Measurements from ENCODE around the gene WNT11. TPM values are rescaled to one million over a fixed set of nuclear protein-coding genes. Genes with fewer than 3 reads are reported as not detected.

Gene WNT11
- total RNA-seq, 1 donor, result 0.36 TPM

DNA sequence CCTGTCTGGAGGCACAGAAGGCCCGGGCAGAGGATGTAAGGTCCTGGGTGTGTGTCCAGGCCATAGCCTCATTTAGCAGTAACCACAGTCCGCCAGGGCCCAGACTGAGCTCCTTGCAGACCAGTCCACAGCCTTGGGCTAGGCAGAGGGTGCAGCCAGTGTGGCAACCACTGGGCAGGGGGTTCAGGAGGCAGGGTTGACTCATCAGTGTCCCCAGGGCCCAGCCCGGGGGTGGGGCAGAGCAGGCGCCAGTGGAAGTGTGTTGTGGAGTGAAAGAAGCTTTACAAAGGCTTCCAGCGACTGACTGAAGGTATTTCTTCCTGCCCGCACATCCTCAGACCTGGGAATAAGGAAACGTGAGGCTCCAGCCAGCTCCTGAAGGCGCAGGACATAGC is 27.7 kb upstream of the WNT11 start:
- Histone ChIP-seq H2AFZ (ENCODE audit: low read length) (peak overlapping the region; percentile 92), H3K27ac (ENCODE audit: low read depth, low read length) (peak overlapping the region; percentile 89), H3K9me3 (ENCODE audit: low read depth, low read length) (no peaks in the 10 kb centered on the region), H3K4me1 (ENCODE audit: insufficient read depth, low read length) (peaks cover 11% of the 10 kb centered on the region), H4K20me1 (ENCODE audit: insufficient read depth, low read length) (no peaks in the 10 kb centered on the region), H3K79me2 (ENCODE audit: insufficient read depth, low read length) (no peaks in the 10 kb centered on the region), H3K27me3 (ENCODE audit: insufficient read depth, low read length) (peaks cover 5% of the 10 kb centered on the region), H3K4me3 (ENCODE audit: insufficient read depth, low read length) (peak overlapping the region; percentile 99), H3K36me3 (ENCODE audit: insufficient read depth, low read length) (no peaks in the 10 kb centered on the region), H3K4me2 (ENCODE audit: insufficient read depth, low read length) (peak overlapping the region; percentile 96)
- peak; percentile 89 for DNase-seq (ENCODE audit: insufficient read length, low spot score, missing footprints)
- TF ChIP-seq, protein P1, sequence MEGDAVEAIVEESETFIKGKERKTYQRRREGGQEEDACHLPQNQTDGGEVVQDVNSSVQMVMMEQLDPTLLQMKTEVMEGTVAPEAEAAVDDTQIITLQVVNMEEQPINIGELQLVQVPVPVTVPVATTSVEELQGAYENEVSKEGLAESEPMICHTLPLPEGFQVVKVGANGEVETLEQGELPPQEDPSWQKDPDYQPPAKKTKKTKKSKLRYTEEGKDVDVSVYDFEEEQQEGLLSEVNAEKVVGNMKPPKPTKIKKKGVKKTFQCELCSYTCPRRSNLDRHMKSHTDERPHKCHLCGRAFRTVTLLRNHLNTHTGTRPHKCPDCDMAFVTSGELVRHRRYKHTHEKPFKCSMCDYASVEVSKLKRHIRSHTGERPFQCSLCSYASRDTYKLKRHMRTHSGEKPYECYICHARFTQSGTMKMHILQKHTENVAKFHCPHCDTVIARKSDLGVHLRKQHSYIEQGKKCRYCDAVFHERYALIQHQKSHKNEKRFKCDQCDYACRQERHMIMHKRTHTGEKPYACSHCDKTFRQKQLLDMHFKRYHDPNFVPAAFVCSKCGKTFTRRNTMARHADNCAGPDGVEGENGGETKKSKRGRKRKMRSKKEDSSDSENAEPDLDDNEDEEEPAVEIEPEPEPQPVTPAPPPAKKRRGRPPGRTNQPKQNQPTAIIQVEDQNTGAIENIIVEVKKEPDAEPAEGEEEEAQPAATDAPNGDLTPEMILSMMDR (IDR thresholded peaks at IDR 0.05; ENCODE audit: extremely low read depth, low read depth, low read length), result no peak

DNA sequence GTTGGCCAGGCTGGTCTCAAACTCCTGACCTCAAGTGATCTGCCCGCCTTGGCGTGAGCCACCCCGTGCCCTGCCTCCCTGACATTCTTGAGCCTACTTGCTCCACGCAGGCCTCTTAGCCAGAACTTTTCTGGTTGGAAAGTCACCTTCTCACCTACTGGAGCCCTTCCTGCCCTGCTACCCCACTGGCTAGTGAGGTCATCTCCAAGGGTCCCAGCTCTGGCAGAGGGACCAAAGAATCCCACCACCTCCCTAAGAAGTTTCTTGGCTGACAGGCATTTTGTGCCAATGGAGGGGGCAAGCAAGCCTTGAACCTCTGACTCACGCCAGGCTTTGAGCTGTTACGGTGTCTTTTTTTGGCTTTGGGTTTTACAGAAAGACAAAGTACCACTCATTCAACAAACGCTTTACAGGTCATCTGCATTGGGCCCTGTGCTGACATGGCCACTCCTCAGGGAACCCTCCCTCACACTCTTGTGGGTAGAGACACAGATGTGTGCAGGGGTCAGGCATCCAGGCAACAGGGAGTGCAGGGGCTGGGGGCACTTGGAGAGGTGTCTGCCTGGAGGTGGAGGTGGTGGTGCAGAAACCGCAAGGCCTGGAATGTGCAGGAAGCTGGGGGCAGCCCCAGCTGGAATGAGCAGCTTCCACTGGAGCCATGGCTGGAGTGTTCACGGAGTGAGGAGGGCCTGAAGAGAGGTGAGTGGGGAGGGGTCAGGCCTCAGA is 27.1 kb upstream of the WNT11 start:
- H3K27ac ChIP-seq (ENCODE audit: low read depth, low read length), result peak overlapping the region; percentile 89
- TF ChIP-seq, protein P1 (IDR thresholded peaks at IDR 0.05; ENCODE audit: extremely low read depth, low read depth, low read length), result no peak
- no peaks in the 10 kb centered on the region for H3K36me3 ChIP-seq (ENCODE audit: insufficient read depth, low read length)
- H3K4me1 ChIP-seq (ENCODE audit: insufficient read depth, low read length), result peaks cover 11% of the 10 kb centered on the region
- H3K4me2 ChIP-seq (ENCODE audit: insufficient read depth, low read length), result no peak overlapping the region
- H4K20me1 ChIP-seq (ENCODE audit: insufficient read depth, low read length), result no peaks in the 10 kb centered on the region
- H3K27me3 ChIP-seq (ENCODE audit: insufficient read depth, low read length), result peaks cover 5% of the 10 kb centered on the region
- H3K9me3 ChIP-seq (ENCODE audit: low read depth, low read length), result no peaks in the 10 kb centered on the region
- no peaks in the 10 kb centered on the region for H3K79me2 ChIP-seq (ENCODE audit: insufficient read depth, low read length)
- H3K4me3 ChIP-seq (ENCODE audit: insufficient read depth, low read length), result no peak overlapping the region
- peak; percentile 75 for DNase-seq (ENCODE audit: insufficient read length, low spot score, missing footprints)
- peak overlapping the region; percentile 92 for H2AFZ ChIP-seq (ENCODE audit: low read length)

DNA sequence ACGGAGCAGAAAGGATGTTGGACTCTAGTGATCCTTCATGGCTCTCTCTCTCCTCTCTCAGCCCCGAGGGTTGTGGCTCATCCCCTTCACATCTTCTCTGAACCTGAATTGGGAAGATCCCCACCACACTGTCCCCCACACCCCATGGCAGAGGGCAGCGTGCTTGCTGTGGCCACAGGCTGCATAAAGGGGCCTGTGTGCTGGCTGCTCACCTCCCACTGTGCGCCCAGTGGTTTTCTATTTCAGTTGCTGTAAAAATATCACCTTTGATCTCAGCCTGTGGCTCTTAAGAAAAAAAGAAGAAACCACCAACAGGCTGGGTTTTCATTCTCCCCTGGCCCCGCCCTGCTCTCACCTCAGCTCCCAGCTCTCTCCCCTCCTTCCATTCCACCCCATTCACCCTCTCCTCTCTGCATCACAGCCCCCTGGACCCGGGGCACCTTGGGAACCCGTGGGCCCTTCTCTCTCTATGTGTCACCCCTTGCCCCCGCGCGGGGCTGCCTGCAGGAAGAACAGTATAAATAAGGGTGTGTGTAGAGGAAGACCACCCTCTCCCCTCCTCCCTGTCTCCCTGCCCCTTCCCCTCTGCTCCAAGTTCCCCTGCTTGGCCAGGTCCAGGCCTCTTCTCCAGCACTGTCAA is 25.8 kb upstream of the WNT11 start:
- no peak overlapping the region for H3K4me2 ChIP-seq (ENCODE audit: insufficient read depth, low read length)
- H4K20me1 ChIP-seq (ENCODE audit: insufficient read depth, low read length), result no peaks in the 10 kb centered on the region
- H3K4me3 ChIP-seq (ENCODE audit: insufficient read depth, low read length), result no peak overlapping the region
- peaks cover 11% of the 10 kb centered on the region for H3K4me1 ChIP-seq (ENCODE audit: insufficient read depth, low read length)
- TF ChIP-seq, protein P1 (IDR thresholded peaks at IDR 0.05; ENCODE audit: extremely low read depth, low read depth, low read length), result no peak
- no peaks in the 10 kb centered on the region for H3K79me2 ChIP-seq (ENCODE audit: insufficient read depth, low read length)
- no peak overlapping the region for H3K27ac ChIP-seq (ENCODE audit: low read depth, low read length)
- H3K36me3 ChIP-seq (ENCODE audit: insufficient read depth, low read length), result no peaks in the 10 kb centered on the region
- peaks cover 5% of the 10 kb centered on the region for H3K27me3 ChIP-seq (ENCODE audit: insufficient read depth, low read length)
- no peak overlapping the region for H2AFZ ChIP-seq (ENCODE audit: low read length)
- H3K9me3 ChIP-seq (ENCODE audit: low read depth, low read length), result no peaks in the 10 kb centered on the region
- DNase-seq (ENCODE audit: insufficient read length, low spot score, missing footprints), result no peak

DNA sequence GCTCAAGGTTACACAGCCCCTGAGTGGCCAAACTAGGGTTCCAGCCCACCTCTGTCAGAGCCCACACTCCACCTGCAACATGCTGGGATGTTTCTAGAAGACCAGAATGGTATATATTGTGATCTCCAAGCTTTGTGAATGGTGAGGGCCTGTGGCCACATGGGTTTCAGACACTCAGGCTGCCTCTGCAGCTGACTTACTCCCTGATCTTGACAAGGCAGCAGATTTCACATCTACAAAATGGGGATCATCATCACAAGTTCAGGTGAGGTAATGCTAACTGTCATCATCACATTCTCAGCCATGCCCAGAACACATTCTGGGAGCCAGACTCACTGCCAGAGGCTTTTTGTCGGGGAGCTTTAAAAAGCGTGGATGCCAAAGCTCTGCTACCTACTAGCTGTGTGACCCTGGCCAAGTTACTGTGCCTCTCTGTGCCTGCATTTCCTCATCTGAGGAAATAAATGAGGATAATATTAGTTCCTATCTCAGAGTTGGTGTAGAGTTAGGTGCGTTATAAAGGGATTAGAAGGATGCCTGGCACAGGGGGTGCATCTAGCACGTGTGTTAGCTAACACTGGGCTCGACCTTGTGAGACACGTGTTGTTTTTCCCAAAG is 24.9 kb upstream of the WNT11 start:
- no peak overlapping the region for H2AFZ ChIP-seq (ENCODE audit: low read length)
- peaks cover 5% of the 10 kb centered on the region for H3K27me3 ChIP-seq (ENCODE audit: insufficient read depth, low read length)
- no peak overlapping the region for H3K27ac ChIP-seq (ENCODE audit: low read depth, low read length)
- H3K4me3 ChIP-seq (ENCODE audit: insufficient read depth, low read length), result no peak overlapping the region
- TF ChIP-seq, protein P1 (IDR thresholded peaks at IDR 0.05; ENCODE audit: extremely low read depth, low read depth, low read length), result no peak
- H3K4me2 ChIP-seq (ENCODE audit: insufficient read depth, low read length), result no peak overlapping the region
- no peaks in the 10 kb centered on the region for H3K9me3 ChIP-seq (ENCODE audit: low read depth, low read length)
- H4K20me1 ChIP-seq (ENCODE audit: insufficient read depth, low read length), result no peaks in the 10 kb centered on the region
- DNase-seq (ENCODE audit: insufficient read length, low spot score, missing footprints), result no peak
- no peaks in the 10 kb centered on the region for H3K36me3 ChIP-seq (ENCODE audit: insufficient read depth, low read length)
- H3K4me1 ChIP-seq (ENCODE audit: insufficient read depth, low read length), result peaks cover 11% of the 10 kb centered on the region
- no peaks in the 10 kb centered on the region for H3K79me2 ChIP-seq (ENCODE audit: insufficient read depth, low read length)

Data from osteoblast (primary cell).